ENCODE results near the gene HAUS8. TPM values are rescaled to one million over a fixed set of nuclear protein-coding genes. Genes with fewer than 3 reads are reported as not detected.
A peak's percentile ranks its signal among the peaks of the same experiment; 100 is the strongest.
"Not testable (repeated sequence)": the region's sequence is repeated elsewhere in the genome, so short reads cannot be mapped to it uniquely, and the experiment has no call there.

Gene HAUS8
- polyA plus RNA-seq, 3 donors from 2014 or later = 1.0 to 9.8 (median 4.9) TPM

- not testable (repeated sequence) for H3K36me3 Mint-ChIP-seq, H3K27ac Mint-ChIP-seq, H3K4me3 Mint-ChIP-seq
Observed at GRCh38 chr19:17014212-17014861, 60.9 kb downstream of the HAUS8 start.

GRCh38 chr19:17011485-17011884 lies 63.8 kb downstream of the HAUS8 start:
- H3K4me3 Mint-ChIP-seq = no peak overlapping the region
- no peak for DNase-seq
- H3K36me3 Mint-ChIP-seq = no peaks in the 10 kb centered on the region
- no peak overlapping the region for H3K27ac Mint-ChIP-seq
- peaks cover 3 to 12% (median 12%) of the 10 kb centered on the region in 3 donors for H3K27me3 Mint-ChIP-seq (ENCODE audit: low read depth in 3 of 3)
- H3K9me3 Mint-ChIP-seq = no peaks in the 10 kb centered on the region
- H3K4me1 Mint-ChIP-seq = no peaks in the 10 kb centered on the region

More at GRCh38 chr19:17014212-17014861, 60.9 kb downstream of the HAUS8 start:
- not testable (repeated sequence) for H3K4me1 Mint-ChIP-seq, H3K9me3 Mint-ChIP-seq, DNase-seq
- H3K27me3 Mint-ChIP-seq (ENCODE audit: low read depth in 3 of 3) = peaks cover 3 to 12% (median 8%) of the 10 kb centered on the region in 3 donors

GRCh38 chr19:17006579-17006978 lies 68.7 kb downstream of the HAUS8 start:
- no peaks in the 10 kb centered on the region for H3K9me3 Mint-ChIP-seq
- H3K4me1 Mint-ChIP-seq = peaks cover 11 to 12% of the 10 kb centered on the region in 2 donors
- H3K27me3 Mint-ChIP-seq (ENCODE audit: low read depth in 3 of 3) = peaks cover 6 to 15% (median 8%) of the 10 kb centered on the region in 3 donors
- no peak overlapping the region for H3K4me3 Mint-ChIP-seq
- H3K36me3 Mint-ChIP-seq = no peaks in the 10 kb centered on the region
- peak overlapping the region in 2 of 6 donors; percentile 17 to 78 for H3K27ac Mint-ChIP-seq
- DNase-seq = no peak

- Mint-ChIP-seq H3K36me3 (no peaks in the 10 kb centered on the region), H3K27ac (peak overlapping the region in 1 of 6 donors; percentile 80), H3K4me1 (peaks cover 26% of the 10 kb centered on the region in 2 donors), H3K27me3 (ENCODE audit: low read depth in 3 of 3) (peaks cover 7 to 12% (median 8%) of the 10 kb centered on the region in 3 donors), H3K9me3 (no peaks in the 10 kb centered on the region), H3K4me3 (no peak overlapping the region)
- no peak for DNase-seq
Observed at GRCh38 chr19:17005000-17005399, 70.3 kb downstream of the HAUS8 start.

- H3K4me3 Mint-ChIP-seq = no peak overlapping the region
- DNase-seq = no peak
- H3K9me3 Mint-ChIP-seq = no peaks in the 10 kb centered on the region
- no peaks in the 10 kb centered on the region for H3K36me3 Mint-ChIP-seq
- peaks cover 7 to 12% (median 8%) of the 10 kb centered on the region in 3 donors for H3K27me3 Mint-ChIP-seq (ENCODE audit: low read depth in 3 of 3)
- H3K4me1 Mint-ChIP-seq = peaks cover 26 to 28% of the 10 kb centered on the region in 2 donors
- H3K27ac Mint-ChIP-seq = peak overlapping the region in 1 of 6 donors; percentile 55
Observed at GRCh38 chr19:17004386-17004785, 70.9 kb downstream of the HAUS8 start.

- DNase-seq = no peak
- Mint-ChIP-seq H3K4me1 (peaks cover 26 to 28% of the 10 kb centered on the region in 2 donors), H3K27me3 (ENCODE audit: low read depth in 3 of 3) (peaks cover 7 to 10% (median 8%) of the 10 kb centered on the region in 3 donors), H3K4me3 (peak overlapping the region in 3 of 5 donors; percentile 65 to 82 (median 75)), H3K27ac (peak overlapping the region in 1 of 6 donors; percentile 34), H3K36me3 (peaks cover 0 to 5% (median 0%) of the 10 kb centered on the region in 3 donors), H3K9me3 (no peaks in the 10 kb centered on the region)
Observed at GRCh38 chr19:17002455-17002854, 72.8 kb downstream of the HAUS8 start.

GRCh38 chr19:17001603-17002183 lies 73.6 kb downstream of the HAUS8 start:
- Mint-ChIP-seq H3K4me3 (peak overlapping the region; percentile 62 to 82 (median 65)), H3K4me1 (peaks cover 26 to 28% of the 10 kb centered on the region in 2 donors), H3K36me3 (peaks cover 0 to 5% (median 0%) of the 10 kb centered on the region in 3 donors), H3K9me3 (no peaks in the 10 kb centered on the region), H3K27me3 (ENCODE audit: low read depth in 3 of 3) (peaks cover 5 to 10% (median 9%) of the 10 kb centered on the region in 3 donors), H3K27ac (peak overlapping the region in 5 of 6 donors; percentile 72 to 95 (median 85))
- DNase-seq = peak; percentile 73 to 82 (median 75)

Other genes with a start within 250 kb of the HAUS8 start
- 1 to 10 TPM; 1.8 to 7.9 (median 2.3) TPM for gene SIN3B, start 246.1 kb downstream of the HAUS8 start, polyA plus RNA-seq
- gene F2RL3, start 186.5 kb downstream of the HAUS8 start, polyA plus RNA-seq = under 1 TPM in 2 of 3 donors, not detected in 1; 0.48 TPM
- 1 to 10 TPM; 1.3 to 2.1 (median 1.4) TPM for gene CPAMD8, start 48.6 kb downstream of the HAUS8 start, polyA plus RNA-seq
- gene MYO9B, start 325 bp upstream of the HAUS8 start, polyA plus RNA-seq = 10 to 100 TPM in 1 of 3 donors, 1 to 10 TPM in 2; 5.9 to 33.8 (median 6.0) TPM
- gene USE1, start 139.9 kb upstream of the HAUS8 start, polyA plus RNA-seq = 10 to 100 TPM; 35.4 to 42.0 (median 38.8) TPM
- 10 to 100 TPM; 31.4 to 51.3 (median 42.3) TPM for gene OCEL1, start 150.8 kb upstream of the HAUS8 start, polyA plus RNA-seq
- 1 to 10 TPM in 1 of 3 donors, under 1 TPM in 2; 0.67 to 1.4 (median 0.94) TPM for gene NR2F6, start 170.5 kb upstream of the HAUS8 start, polyA plus RNA-seq
- gene USHBP1, start 189.3 kb upstream of the HAUS8 start, polyA plus RNA-seq = not detected
- gene BABAM1, start 192.0 kb upstream of the HAUS8 start, polyA plus RNA-seq = 100 to 1,000 TPM; 135 to 218 (median 141) TPM
- gene ANKLE1, start 206.4 kb upstream of the HAUS8 start, polyA plus RNA-seq = not detected
- gene ABHD8, start 228.0 kb upstream of the HAUS8 start, polyA plus RNA-seq = 10 to 100 TPM in 1 of 3 donors, 1 to 10 TPM in 2; 7.5 to 10.3 (median 8.3) TPM
- 100 to 1,000 TPM; 189 to 270 (median 197) TPM for gene MRPL34, start 230.4 kb upstream of the HAUS8 start, polyA plus RNA-seq
- gene DDA1, start 234.1 kb upstream of the HAUS8 start, polyA plus RNA-seq = 10 to 100 TPM; 30.0 to 48.6 (median 40.6) TPM

All from immature natural killer cell (primary cell).